KOPT-K1 (cell line): Measurements from ENCODE around the gene SGCD.

Experiments
- H3K27ac ChIP-seq: fragments of 200-600 bp; sonication (generic); 2 replicates; pipeline ENCODE4 v1.5.1; 2016; ENCODE audit warnings: antibody characterized with exemption, mild to moderate bottlenecking, low read depth, low read length; ENCODE audit not compliant: poor library complexity, severe bottlenecking
- H3K36me3 ChIP-seq: fragments of 200-600 bp; sonication (generic); 2 replicates; pipeline ENCODE4 v1.5.1; 2017; ENCODE audit warnings: antibody characterized with exemption, mild to moderate bottlenecking, low read length, moderate library complexity; ENCODE audit not compliant: insufficient read depth
- H3K9me3 ChIP-seq: fragments of 200-600 bp; sonication (generic); 2 replicates; pipeline ENCODE4 v1.5.1; 2017; ENCODE audit warnings: antibody characterized with exemption, low read length, mild to moderate bottlenecking; ENCODE audit not compliant: insufficient read depth, poor library complexity, severe bottlenecking

Gene SGCD

DNA sequence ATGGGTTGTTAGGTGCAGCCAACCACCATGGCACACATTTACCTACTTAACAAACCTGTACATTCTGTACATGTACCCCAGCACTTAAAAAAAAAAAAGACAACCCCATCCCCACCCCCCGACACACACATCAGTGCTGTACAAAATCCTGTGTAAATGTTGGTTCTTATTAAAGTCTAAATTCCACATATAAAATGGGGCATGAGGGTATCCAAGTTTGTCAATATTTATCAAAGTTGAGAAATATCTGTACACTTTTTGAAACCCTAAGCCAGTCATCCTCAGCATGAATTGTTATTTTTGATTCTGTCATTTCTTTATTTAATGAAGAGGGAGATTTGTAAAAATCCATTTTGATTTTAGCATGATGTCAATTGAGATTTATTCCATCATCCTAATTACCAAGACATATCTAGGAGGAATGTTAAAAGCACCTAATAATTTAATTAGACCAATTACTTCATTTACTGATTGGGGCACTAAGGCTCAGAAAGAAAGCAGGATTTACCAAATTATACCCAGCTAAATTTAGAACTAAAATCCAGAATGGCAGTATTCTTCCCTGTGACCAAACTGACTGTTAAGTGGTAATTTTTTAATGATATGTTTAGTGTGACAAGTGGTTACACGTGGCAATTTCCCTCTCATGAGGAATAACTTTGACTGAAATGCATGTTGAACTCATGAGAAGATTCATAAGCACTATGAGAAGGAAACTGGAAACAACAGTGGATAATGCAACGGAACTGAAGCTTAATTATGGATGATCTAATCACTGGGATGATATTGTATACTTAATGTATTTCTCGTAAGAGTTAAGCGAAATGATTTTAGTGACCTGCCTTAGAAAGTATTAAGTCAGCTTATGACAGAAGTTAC, 195.9 kb downstream of the SGCD start:
- Histone ChIP-seq H3K36me3 (no peaks in the 10 kb centered on the region), H3K27ac (no peak overlapping the region), H3K9me3 (no peaks in the 10 kb centered on the region)

DNA sequence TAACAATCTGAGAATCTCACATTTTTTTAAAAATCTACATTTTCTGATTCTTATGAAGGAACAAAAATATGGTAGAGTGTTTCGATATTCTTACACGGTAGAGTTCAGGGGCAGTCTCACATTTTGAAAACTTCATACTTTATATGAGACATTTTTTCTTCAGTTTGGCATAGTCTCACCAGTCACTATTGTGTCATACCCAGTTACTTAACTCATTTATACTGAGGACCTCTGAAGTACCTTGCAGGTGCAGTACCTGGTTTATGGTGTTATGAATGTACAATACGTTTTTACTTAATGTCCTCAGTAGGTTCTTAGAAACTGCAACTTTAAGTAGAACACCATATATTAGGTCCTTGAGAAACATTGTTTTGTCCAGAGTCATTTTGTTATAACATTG, 196.6 kb downstream of the SGCD start:
- no peaks in the 10 kb centered on the region for H3K36me3 ChIP-seq
- H3K9me3 ChIP-seq = no peaks in the 10 kb centered on the region
- H3K27ac ChIP-seq = no peak overlapping the region

DNA sequence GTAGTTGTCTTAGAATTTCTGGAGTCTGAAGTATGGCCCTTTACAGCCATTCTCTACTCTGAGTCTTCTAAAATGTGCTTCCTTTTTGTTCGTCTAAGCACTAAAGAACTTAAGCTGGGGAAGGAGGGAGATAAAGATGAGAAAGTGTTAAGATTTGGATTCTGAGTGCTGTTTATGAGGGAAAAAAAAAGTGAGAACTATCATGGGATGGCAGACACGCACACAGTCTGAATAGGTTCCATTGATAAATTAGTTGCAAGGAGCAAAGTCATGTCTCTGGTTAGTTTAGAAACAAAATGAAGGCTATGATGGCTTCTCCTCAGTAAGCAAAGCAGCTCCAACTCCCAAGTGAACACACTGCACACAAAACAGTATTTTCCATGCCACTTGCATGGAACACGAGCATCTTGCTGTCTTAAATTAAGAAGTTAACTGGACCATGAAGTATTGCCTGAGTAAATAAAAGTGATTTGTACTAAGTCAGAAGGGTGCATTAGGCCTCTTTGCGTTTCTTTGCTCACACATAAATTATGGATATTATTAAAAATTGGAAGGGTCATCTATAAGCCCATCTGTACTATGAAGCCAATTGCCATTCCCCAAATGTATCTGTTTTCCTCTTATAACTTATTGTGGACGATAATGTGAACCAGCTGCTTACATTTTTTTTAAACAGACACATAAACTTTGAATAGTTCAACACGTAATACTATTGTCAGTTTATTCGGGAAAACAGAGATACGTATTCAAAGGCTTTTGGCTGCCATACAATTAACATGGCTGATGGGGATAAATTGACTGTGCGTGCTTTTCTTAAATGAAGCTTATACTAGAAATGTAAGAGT, 199.3 kb downstream of the SGCD start:
- no peak overlapping the region for H3K27ac ChIP-seq
- no peaks in the 10 kb centered on the region for H3K9me3 ChIP-seq
- H3K36me3 ChIP-seq = no peaks in the 10 kb centered on the region

DNA sequence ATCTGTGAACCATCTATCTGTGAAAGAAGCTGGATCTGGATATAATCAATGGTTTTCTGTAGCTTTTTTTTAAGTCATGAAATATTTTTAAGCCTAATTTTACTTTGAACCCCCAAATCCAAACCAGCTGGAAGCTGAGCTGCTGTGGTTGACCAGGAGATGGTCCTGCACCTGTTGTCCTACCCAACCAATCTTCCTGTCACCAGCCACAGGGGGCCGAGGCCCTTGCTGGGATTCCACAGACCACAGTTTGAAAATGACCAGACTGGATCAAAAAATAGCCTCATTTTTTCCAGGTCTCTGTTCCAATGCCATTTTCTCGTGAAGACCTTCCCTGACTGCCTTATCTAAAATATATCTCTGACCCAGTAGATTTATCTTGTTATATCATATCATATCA, 200.6 kb downstream of the SGCD start:
- Histone ChIP-seq H3K9me3 (no peaks in the 10 kb centered on the region), H3K27ac (no peak overlapping the region), H3K36me3 (no peaks in the 10 kb centered on the region)

DNA sequence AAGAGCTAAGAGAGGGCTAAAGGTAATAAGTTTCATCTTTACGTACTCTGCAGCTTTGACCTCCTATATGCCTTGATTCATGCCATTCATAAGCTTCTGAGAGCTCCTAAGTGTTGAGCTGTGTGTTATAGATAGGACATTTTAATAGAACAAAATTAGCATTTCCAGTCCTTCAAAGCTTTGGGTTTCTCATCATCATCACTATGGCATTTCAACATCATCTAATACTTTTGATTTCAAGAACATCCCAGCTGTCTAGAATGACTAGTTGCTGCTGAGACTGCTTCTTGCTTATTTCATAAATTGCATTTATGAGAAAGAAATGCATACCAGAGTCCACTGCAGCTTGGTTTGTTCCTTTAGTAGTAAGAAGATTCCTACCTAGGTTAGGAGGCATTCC, 201.7 kb downstream of the SGCD start:
- H3K36me3 ChIP-seq = no peaks in the 10 kb centered on the region
- H3K9me3 ChIP-seq = no peaks in the 10 kb centered on the region
- no peak overlapping the region for H3K27ac ChIP-seq

DNA sequence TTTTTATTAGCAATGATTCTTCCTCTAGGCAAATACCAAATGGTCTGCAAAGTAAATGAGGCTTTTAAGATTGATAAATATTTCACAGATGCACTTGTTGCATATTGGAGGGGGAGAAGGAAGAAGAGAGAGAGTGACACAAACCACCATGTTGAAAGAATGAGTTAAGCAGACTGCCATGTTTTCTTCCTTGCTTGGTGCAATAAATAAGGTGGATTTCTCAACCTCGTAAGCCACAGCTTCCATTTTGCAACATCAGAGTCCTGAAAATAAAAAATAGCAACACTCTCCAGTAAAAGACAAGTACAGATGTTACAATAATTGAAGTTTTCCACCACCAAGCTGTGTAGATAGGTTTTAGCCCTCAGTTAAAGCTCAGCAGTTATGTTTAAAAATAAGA, 202.9 kb downstream of the SGCD start:
- H3K27ac ChIP-seq = no peak overlapping the region
- no peaks in the 10 kb centered on the region for H3K36me3 ChIP-seq
- no peaks in the 10 kb centered on the region for H3K9me3 ChIP-seq

DNA sequence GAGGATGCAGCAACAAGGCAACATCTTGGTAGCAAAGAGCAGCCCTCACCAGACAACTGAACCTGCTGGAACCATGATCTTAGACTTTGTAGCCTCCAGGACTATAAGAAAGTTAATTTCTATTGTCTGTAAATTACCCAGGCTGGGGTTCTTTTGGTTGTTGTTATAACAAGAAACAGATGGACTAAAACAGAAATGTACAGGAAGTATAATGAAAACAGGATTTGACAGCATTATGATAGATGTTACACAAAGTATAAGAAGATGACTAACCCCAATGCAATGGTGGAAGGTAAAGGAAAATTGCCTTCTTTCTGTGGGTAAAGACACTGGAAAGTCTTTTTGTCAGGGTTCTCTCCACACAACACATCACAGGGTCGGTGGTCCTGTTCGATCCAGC, 204.2 kb downstream of the SGCD start:
- H3K36me3 ChIP-seq = no peaks in the 10 kb centered on the region
- H3K9me3 ChIP-seq = no peaks in the 10 kb centered on the region
- no peak overlapping the region for H3K27ac ChIP-seq

DNA sequence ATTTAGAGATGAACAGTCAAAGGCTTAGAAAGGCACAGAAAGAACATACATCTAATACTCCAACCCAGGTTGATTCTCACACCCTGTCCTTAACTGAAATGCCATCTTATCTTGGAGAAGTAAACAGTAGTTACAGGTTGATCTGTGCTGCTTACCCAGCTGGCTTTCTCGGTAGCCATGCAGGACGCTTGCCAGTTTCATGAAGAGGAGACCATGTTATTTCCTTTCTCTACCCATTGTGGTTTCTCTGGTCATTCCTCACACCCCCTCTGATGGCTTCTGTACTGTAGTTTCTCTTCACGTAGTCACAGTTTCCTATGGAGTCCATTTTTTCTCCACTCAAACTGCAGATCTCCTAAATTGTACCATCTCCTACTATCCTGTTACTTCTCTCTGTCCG, 206.0 kb downstream of the SGCD start:
- Histone ChIP-seq H3K27ac (no peak overlapping the region), H3K9me3 (no peaks in the 10 kb centered on the region), H3K36me3 (no peaks in the 10 kb centered on the region)

DNA sequence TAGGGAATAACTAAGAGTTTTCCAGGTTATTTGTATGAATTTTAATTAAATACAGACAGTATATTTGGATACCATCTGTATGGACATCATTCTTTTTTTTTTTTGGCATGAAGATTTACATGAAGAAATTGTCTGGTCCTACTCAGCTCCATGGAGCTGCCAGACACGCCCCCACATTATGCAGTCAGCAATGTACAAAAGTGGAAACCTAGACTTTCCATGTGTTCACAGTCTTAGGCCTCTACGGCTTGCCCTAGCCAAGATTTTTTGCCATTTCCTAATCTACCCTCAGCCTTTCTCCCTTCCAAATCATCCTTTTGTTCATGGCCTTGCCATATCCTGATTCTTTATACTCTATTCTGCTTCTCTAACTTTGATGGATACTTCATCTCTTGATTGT, 207.1 kb downstream of the SGCD start:
- Histone ChIP-seq H3K9me3 (no peaks in the 10 kb centered on the region), H3K27ac (no peak overlapping the region), H3K36me3 (no peaks in the 10 kb centered on the region)

DNA sequence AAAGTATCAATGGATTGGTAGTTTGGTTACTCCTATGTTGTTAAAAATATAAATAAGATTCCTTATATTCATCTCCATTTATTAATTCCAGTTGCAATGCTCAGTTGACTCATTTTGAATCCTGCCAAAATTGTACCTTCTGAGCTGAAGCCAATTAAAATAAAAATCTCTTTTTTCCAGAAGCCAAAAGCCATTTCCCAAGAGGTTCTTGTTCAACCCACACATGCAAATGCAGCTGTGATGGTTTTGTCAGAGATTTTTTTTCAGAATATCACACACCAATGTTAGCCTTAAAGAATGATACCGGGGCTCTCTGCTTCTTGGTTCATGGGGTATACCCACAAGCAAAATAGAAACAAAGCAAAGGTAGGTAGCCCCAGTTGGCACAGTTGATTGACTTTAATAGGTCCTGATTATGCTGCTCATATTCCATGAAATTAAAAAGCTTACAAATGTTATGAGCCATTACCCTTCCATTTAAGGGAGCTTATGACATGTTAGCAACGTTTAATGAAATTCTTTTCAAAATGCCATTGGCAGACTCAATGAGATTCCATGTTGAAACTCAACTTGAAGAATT, 208.0 kb downstream of the SGCD start:
- H3K27ac ChIP-seq = no peak overlapping the region

DNA sequence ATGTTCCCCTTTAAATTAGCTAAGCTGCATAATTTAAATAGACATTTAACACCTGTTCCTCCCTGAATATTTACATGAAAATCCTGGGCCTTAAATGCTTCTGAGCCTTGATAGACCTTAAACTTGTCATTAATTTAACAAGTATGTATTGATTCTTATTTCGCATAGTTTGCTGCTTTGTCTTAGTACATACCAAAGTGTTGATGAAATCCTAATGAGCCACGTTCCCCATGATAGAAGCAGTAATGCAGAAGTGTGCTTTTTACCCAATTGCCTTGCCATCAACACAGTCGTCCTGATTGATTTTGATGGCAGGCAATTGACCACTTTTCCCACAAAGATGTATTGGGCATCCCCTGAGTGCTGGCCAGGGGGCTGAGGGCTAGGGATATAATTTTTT, 213.5 kb downstream of the SGCD start:
- Histone ChIP-seq H3K9me3 (no peaks in the 10 kb centered on the region), H3K27ac (no peak overlapping the region), H3K36me3 (no peaks in the 10 kb centered on the region)

More for the DNA sequence above, 208.0 kb downstream of the SGCD start:
- Histone ChIP-seq H3K9me3 (no peaks in the 10 kb centered on the region), H3K36me3 (no peaks in the 10 kb centered on the region)

DNA sequence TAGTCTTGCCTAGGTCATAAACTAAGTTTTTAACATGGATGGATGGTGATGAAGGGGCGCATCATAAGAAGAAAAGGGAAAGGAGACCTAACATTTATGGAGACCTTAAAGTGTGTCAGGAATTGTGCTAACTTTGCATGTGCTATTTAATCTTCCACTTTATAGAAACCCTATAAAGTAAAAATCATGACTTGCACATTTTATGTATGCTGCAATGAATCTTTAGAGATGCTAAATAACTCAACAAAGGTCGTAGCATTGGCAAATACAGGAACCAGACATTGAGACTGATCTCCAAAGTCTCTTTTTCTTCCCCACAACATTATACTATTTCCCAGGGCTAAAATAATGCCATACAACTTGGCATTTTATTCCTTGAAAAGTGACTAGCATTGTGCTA, 214.6 kb downstream of the SGCD start:
- Histone ChIP-seq H3K9me3 (no peaks in the 10 kb centered on the region), H3K27ac (no peak overlapping the region), H3K36me3 (no peaks in the 10 kb centered on the region)

DNA sequence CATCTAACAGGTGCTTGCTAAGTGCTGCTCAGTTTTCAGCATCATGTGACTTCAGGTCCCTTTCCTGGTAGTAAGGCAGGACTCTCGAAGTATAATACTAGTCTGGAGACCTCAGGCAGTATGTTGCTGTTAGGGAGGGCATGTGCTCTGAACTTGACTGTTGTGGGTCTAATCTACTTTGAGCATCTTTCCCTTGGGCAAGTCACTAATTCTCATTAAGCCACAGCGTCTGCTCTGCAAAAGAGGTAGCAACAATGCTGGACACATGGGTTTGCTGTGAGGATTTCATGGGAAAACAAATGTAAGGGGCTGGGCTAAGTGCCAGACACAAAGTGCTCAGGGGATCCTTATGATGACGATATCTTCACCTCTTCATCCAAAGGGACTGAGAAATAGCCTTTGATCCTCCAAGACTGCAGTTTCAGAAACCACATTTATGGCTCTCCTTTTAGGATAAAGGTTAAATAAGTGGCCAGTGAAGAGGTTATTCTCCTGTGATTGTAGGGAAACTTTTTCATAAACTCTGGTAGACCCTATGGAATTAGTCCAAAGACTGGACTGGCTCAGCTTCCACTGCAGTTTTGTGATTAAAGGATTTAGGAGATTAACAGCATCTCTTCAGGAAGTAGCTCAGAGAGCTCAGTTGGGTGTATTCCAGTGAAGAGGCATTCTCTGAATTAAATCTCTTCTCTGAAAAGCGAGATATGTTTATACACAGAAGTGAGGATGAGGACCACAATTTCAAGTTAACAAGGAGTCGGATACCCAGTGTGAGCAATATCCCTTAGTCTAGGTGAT, 216.6 kb downstream of the SGCD start:
- no peaks in the 10 kb centered on the region for H3K9me3 ChIP-seq
- no peak overlapping the region for H3K27ac ChIP-seq
- no peaks in the 10 kb centered on the region for H3K36me3 ChIP-seq

DNA sequence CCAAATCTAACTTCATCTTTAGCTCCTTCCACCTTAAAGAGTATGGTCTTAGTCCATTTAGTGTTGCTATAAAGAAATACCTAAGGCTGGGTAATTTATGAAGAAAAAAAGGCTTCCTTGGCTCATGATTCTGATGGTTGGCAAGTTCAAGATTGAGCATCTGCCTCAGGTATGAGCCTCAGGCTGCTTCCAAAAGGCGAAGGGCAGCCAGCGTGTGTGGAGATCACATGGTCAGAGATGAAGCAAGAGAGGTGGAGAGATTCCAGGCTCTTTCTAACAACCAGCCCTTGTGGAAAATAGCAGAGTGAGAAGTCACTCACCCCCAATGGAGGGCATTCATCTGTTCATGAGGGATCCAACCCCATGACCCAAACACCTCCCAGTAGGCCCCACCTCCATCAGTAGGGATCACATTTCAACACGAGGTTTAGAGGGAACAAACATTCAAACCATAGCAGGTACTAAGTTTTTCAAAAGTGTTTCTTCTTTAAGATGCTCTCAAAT, 225.9 kb downstream of the SGCD start:
- Histone ChIP-seq H3K27ac (no peak overlapping the region), H3K9me3 (no peaks in the 10 kb centered on the region), H3K36me3 (no peaks in the 10 kb centered on the region)
